BJ (cell line): ENCODE results near the gene WASHC4. TPM values are rescaled to one million over a fixed set of nuclear protein-coding genes. Genes with fewer than 3 reads are reported as not detected.

Source experiments
- CTCF ChIA-PET: fragments of 350-600 bp; formaldehyde crosslinking; extraction: SDS; loops from one replicate; lab custom pipeline; 2021; ENCODE audit warnings: antibody characterized with exemption, inconsistent platforms; lab: Yijun Ruan, JAX
- POLR2A ChIA-PET: fragments of 300-600 bp; sonication (Branson Sonifier 250); formaldehyde crosslinking; extraction: SDS; loops from one replicate; lab custom pipeline; 2021; ENCODE audit warnings: antibody characterized with exemption; lab: Charles Lee
- DNase-seq: peaks from one replicate; pipeline ENCODE4 v3.0.0-alpha.2; 2011; ENCODE audit warnings: low read depth
- H3K27me3 ChIP-seq: 2 replicates; pipeline ENCODE4 v1.6.0; 2011; ENCODE audit warnings: low read length; ENCODE audit not compliant: control insufficient read depth, insufficient read depth
- H3K36me3 ChIP-seq: 2 replicates; pipeline ENCODE4 v1.5.1; 2011; ENCODE audit warnings: low read length; ENCODE audit not compliant: control insufficient read depth, insufficient read depth
- H3K4me3 ChIP-seq: 2 replicates; pipeline ENCODE4 v1.5.1; 2011; ENCODE audit warnings: low read depth, mild to moderate bottlenecking, control low read depth, low read length
- polyA plus RNA-seq: library from polyadenylated mRNA; depleted of rRNA; stranded (reverse); fragments of >200 nt; gene quantifications from 2 replicates; pipeline ENCODE4 v1.2.3, GENCODE V29; 2011
- TF ChIP-seq, protein P1 (sequence below): IDR thresholded peaks from 2 replicates; pipeline ENCODE4 v1.5.1; 2011; ENCODE audit warnings: low read depth, mild to moderate bottlenecking, control low read depth, inconsistent platforms, low read length, moderate library complexity; ENCODE audit not compliant: insufficient read depth

The WASHC4 gene
- polyA plus RNA-seq, 1 experiment, result 17.7 TPM

DNA sequence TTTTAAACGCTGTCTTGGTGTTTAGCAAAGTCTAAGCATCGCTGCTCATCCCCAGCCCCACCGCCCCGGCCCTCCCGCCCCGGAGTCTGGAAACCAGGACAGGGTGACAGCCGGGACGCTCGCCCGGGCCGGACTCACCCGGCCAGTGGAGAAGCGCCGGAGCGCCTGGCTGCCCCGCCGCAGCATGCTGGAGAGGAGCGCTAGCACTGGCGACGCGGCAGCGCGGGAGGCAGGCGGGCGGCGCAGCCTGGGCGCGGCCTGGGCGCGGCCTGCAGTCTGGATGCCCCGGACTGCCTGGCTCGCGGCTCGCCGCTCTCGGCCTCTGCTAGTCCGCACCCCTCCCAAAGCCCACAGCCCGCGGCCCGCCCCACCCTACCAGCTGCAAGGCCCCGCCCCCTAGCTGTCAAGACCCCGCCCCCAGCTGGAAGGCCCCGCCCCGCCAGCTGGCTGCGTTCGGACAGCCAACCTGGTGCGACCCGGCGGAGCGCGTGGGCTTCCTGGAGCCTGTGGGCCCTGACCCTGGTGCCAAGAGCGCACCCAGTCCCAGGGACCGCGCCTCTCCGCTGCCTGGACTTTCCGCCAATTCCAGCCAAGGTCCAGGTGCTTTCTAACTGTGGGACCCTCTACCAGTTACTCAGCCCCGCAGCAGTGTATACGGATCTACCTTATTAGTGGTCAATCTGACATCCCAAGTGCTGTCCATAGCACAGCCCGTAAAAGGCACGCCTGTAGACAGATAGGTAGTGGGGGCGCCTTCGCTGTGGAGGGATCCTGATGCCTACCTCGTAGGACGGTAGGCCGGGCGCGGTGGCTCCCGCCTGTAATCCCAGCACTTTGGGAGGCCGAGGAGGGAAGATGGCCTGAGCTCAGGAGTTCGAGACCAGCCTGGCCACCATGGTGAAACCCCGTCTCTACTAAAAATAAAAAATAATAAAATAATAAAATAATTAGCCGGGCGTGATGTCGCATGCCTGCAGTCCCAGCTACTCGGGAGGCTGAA is 23.0 kb upstream of the WASHC4 start, which contains the start of gene ALDH1L2:
TSS of gene ALDH1L2 (minus strand) at position 208 of the 1,000 bp plus-strand sequence. CDS start at position 186, 22 bp downstream.
- peak; percentile 29 for DNase-seq
- Histone ChIP-seq H3K36me3 (no peaks in the 10 kb centered on the region), H3K4me3 (peak within 1 kb of the TSS; percentile 94), H3K27me3 (no peaks in the 10 kb centered on the region)
- TF ChIP-seq, protein P1, sequence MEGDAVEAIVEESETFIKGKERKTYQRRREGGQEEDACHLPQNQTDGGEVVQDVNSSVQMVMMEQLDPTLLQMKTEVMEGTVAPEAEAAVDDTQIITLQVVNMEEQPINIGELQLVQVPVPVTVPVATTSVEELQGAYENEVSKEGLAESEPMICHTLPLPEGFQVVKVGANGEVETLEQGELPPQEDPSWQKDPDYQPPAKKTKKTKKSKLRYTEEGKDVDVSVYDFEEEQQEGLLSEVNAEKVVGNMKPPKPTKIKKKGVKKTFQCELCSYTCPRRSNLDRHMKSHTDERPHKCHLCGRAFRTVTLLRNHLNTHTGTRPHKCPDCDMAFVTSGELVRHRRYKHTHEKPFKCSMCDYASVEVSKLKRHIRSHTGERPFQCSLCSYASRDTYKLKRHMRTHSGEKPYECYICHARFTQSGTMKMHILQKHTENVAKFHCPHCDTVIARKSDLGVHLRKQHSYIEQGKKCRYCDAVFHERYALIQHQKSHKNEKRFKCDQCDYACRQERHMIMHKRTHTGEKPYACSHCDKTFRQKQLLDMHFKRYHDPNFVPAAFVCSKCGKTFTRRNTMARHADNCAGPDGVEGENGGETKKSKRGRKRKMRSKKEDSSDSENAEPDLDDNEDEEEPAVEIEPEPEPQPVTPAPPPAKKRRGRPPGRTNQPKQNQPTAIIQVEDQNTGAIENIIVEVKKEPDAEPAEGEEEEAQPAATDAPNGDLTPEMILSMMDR, result no peak
- ChIA-PET POLR2A (interaction anchor here (0.6 kb wide), 6 partner anchors 9 to 925 kb away, joined by 3 to 10 read pairs (median 4); no protein-coding TSS in a partner anchor), CTCF (interaction anchor here (1.4 to 1.5 kb wide), 2 partner anchors 20 to 31 kb away, joined by 4 read pairs; no protein-coding TSS in a partner anchor)

DNA sequence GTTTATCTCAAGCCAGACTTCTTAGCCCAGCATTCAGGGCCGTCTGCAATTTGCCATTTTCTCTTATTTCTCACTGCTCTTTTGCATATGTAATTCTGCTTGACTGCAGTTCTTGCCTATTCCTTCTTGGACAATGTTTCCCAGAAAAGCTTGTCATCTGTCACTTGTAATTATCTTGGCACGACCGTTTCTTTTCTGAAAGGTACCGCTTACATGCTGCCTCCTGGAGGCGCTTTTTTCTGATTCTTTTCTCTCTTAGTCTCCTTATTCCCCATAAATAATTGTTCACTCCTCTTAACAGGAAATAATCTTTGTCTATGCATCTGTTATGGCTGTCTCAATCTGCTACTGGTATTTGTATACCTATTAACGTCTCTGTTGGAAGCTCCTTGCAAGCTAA is 22.0 kb upstream of the WASHC4 start:
- TF ChIP-seq, protein P1, result no peak
- Histone ChIP-seq H3K36me3 (no peaks in the 10 kb centered on the region), H3K27me3 (no peaks in the 10 kb centered on the region), H3K4me3 (no peak overlapping the region)
- ChIA-PET POLR2A (interaction anchor here (0.7 kb wide), 1 partner anchor 316 kb away, joined by 14 read pairs; no protein-coding TSS in a partner anchor), CTCF (no interaction called here)
- DNase-seq, result no peak

DNA sequence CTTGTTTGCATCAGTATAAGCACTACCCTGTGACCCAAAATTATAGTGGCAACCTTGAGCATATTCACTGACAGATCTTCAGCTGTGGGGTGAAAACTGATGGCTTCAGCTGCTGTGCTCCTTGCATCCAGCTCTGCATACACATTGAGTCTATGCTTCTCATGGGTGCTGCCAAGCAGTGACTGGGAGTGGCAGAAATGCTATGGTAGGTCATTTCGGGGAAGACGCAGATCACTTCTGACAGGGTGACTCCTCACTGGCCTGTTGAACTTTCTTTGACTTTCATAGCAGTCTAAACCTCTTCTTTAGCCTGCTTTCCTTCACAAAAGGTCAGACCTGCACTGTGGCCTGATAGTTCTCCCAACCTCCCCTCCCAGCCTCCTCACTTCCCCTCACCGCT is 17.7 kb upstream of the WASHC4 start:
- ChIA-PET CTCF (no interaction called here), POLR2A (no interaction called here)
- H3K4me3 ChIP-seq, result no peak overlapping the region
- no peaks in the 10 kb centered on the region for H3K36me3 ChIP-seq
- TF ChIP-seq, protein P1, result no peak
- peaks cover 6% of the 10 kb centered on the region for H3K27me3 ChIP-seq
- no peak for DNase-seq

DNA sequence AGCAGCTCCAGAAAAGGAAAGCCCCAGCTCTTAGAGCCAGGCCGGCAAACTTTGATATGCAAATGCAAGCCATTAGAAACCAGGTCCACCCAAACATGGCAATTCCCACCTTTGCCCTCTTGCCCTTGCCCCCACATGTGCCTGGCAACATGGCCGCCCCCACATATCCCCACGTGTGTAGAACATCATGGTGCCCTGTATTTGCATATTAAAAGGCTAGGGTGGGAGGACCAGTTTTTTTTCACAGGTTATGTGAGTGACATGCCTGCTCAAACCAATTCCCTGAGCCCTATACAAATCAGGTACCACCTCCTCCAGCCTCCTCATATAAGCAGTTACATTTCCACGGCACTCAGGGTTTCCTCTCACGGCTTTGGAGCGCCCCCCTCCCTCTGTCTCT is 17.2 kb upstream of the WASHC4 start:
- Histone ChIP-seq H3K36me3 (no peaks in the 10 kb centered on the region), H3K4me3 (no peak overlapping the region), H3K27me3 (peaks cover 6% of the 10 kb centered on the region)
- ChIA-PET CTCF (interaction anchor here (0.6 to 0.7 kb wide), 2 partner anchors 12 to 461 kb away, joined by 3 read pairs; no protein-coding TSS in a partner anchor), POLR2A (no interaction called here)
- DNase-seq, result no peak
- TF ChIP-seq, protein P1, result no peak
